Suppressor macrophage treated with lipopolysaccharide for 4 hours (primary cell): ENCODE measurements around the gene TPST1.
A peak's percentile ranks its signal among the peaks of the same experiment; 100 is the strongest.
"Not testable (repeated sequence)": the region's sequence is repeated elsewhere in the genome, so short reads cannot be mapped to it uniquely, and the experiment has no call there.

Experiments used
- DNase-seq: peaks from one replicate; pipeline ENCODE4 v3.0.0-alpha.2; 2020

Gene TPST1

GRCh38 chr7:66204822-66205740 is at the start of gene TPST1:
TPST1 (plus strand) TSS chr7:66205334; CDS start chr7:66240426, 35,092 bp downstream.
- peak; percentile 87 for DNase-seq

- DNase-seq: not testable (repeated sequence)
These were observed 49.1 kb upstream of the TPST1 start for GRCh38 chr7:66156035-66156434.

GRCh38 chr7:66157060-66157459 is 48.1 kb upstream of the TPST1 start:
- no peak for DNase-seq

- DNase-seq: no peak
These were observed 42.5 kb upstream of the TPST1 start for GRCh38 chr7:66162622-66163021.

- DNase-seq: no peak
These were observed 41.9 kb upstream of the TPST1 start for GRCh38 chr7:66163186-66163610.

GRCh38 chr7:66164356-66164755 is 40.8 kb upstream of the TPST1 start:
- no peak for DNase-seq

GRCh38 chr7:66167773-66168387 is 37.3 kb upstream of the TPST1 start:
- peak; percentile 48 for DNase-seq

- no peak for DNase-seq
These were observed 35.5 kb upstream of the TPST1 start for GRCh38 chr7:66169616-66170015.

- DNase-seq: no peak
These were observed 34.6 kb upstream of the TPST1 start for GRCh38 chr7:66170309-66171231.

- DNase-seq: not testable (repeated sequence)
These were observed 32.4 kb upstream of the TPST1 start for GRCh38 chr7:66172536-66173401.

GRCh38 chr7:66173856-66174255 is 31.3 kb upstream of the TPST1 start:
- DNase-seq: no peak

GRCh38 chr7:66175006-66175405 is 30.1 kb upstream of the TPST1 start:
- DNase-seq: not testable (repeated sequence)

GRCh38 chr7:66176914-66177313 is 28.2 kb upstream of the TPST1 start:
- no peak for DNase-seq

GRCh38 chr7:66178258-66178657 is 26.9 kb upstream of the TPST1 start:
- DNase-seq: no peak

- DNase-seq: no peak
These were observed 23.8 kb upstream of the TPST1 start for GRCh38 chr7:66181329-66181728.

- no peak for DNase-seq
These were observed 23.3 kb upstream of the TPST1 start for GRCh38 chr7:66181845-66182244.

GRCh38 chr7:66182920-66183319 is 22.2 kb upstream of the TPST1 start:
- no peak for DNase-seq

- no peak for DNase-seq
These were observed 21.4 kb upstream of the TPST1 start for GRCh38 chr7:66183700-66184099.

- no peak for DNase-seq
These were observed 19.4 kb upstream of the TPST1 start for GRCh38 chr7:66185680-66186187.

GRCh38 chr7:66186991-66187390 is 18.1 kb upstream of the TPST1 start:
- no peak for DNase-seq

GRCh38 chr7:66187905-66188304 is 17.2 kb upstream of the TPST1 start:
- peak; percentile 11 for DNase-seq

- no peak for DNase-seq
These were observed 16.5 kb upstream of the TPST1 start for GRCh38 chr7:66188645-66189044.
